Adipose tissue (tissue), 3 donors: ENCODE measurements around the gene C2orf92. TPM values are rescaled to one million over a fixed set of nuclear protein-coding genes. Genes with fewer than 3 reads are reported as not detected.
"Not testable (repeated sequence)": the region's sequence is repeated elsewhere in the genome, so short reads cannot be mapped to it uniquely, and the experiment has no call there.

Source experiments
- H3K27ac ChIP-seq: one replicate; pipeline ENCODE4 v1.5.1; 2013; ENCODE audit warnings: low read depth, low read length
- WGBS, 3 donors: extraction: QIAGEN DNeasy Blood & Tissue Kit; methylation state at CpG; one replicate each; pipeline ENCODE4 v1.1.7; 2013; 5-methylcytosine and 5-hydroxymethylcytosine counted together
- polyA plus RNA-seq, 3 donors: library from polyadenylated mRNA; stranded (reverse); fragments of 200-250 nt; gene quantifications; one replicate each; pipeline ENCODE4 v1.2.3, GENCODE V29; 2013
- donor health status: healthy with polysubstance abuse.
- donor health status: Bipolar disorder and iron deficiency.
- donor health status: healthy.

Gene C2orf92
- polyA plus RNA-seq = 1 to 10 TPM; 3.7 to 9.7 (median 4.3) TPM

DNA sequence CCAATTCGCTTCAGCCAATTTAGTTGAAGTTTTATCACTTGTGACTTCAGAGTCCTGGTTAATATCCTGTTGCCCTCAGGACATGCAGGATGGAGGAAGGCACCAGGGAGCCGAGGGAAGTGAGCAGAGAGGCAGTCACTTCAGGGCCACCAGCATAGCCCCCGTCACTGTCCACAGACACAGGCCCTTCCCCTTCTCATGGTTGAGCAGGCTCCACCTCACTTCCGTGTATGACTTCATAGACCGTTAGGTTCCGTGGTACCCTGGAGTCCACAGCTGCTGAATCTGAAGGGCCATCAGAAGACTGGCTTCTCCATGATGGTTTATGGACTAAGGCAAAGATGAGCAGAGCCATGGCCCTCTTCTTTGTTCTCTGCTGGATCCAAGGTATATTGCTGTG is at the start of gene C2orf92:
Gene C2orf92, plus strand, starts transcription at position 266 of the 400 bp plus-strand sequence. Its CDS starts 76 bp downstream, at position 342.
- WGBS, 3 donors = 89 to 94% (median 90%) methylated on average over 6 of the region's 6 CpGs
- H3K27ac ChIP-seq = no peak within 1 kb of the TSS

DNA sequence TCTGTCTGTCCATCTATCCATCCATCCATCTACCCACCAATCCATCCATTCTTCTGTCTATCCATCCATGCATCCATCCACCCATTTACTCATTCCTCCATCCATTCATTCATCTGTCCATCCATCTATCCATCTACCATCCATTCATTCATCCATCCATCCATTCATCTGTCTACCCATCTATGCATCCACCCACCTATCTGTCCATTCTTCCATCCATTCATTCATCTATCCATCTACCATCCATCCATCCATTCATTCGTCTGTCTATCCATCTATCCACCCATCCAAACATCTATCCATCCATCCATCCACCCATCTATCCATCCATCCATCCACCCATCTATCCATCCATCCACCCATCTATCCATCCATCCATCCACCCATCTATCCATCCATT is 49.0 kb upstream of the C2orf92 start:
- WGBS, 3 donors = 71 to 94% (median 91%) methylated on average over 1 of the region's 1 CpG
- H3K27ac ChIP-seq = not testable (repeated sequence)

DNA sequence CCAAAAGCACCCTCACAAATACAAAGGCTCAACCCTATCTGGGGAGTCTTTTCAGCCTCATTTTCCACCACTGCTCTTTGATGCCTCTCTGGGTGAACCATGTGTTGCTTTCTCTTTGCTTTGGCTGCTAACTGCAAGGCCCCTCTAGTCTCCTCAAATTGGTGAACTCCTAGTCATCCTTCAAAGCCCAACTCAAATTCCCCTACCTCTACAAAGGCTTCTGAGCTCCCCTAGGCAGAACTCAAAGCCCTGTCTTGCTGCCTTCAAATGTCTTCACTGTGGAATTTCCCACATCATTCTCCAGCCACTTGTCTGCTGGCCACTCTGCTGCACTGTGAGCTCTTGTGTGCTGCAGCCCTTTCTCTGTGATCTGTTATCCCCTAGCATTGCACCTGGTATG is 46.5 kb upstream of the C2orf92 start:
- H3K27ac ChIP-seq = not testable (repeated sequence)

DNA sequence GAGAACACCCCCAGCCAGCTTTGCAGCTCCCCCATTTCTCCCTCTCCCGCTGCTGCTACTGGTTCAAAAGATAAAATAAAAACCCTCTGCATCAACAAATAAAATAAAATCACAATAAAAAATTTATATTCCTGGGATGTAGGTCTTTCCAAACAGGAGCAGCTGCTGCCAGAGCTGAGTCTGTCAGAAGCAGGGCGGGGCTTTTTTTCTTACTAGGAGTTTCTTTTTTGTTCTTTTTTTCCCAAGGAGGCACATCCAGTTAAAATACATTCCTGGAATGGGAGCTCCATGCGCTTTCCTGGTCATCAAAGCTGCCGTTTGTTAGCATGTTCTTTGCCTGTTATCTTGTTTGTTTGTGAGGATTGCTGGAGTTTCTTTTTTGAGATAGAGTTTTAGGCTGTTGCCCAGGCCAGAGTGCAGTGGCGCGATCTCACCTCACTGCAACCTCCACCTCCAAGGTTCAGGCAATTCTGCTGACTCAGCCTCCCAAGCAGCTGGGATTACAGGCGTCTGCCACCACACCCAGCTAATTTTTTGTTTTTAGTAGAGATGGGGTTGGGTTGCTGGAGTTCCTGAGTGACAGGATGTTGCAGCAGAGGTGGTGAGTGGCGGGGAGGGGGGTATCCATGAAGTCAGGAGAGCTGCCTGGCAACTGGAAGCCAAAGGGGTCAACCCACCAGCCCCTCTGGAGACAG is 44.0 kb upstream of the C2orf92 start:
- WGBS, 3 donors = 27 to 67% (median 41%) methylated on average over 2 to 4 of the region's 8 CpGs
- H3K27ac ChIP-seq = not testable (repeated sequence)

DNA sequence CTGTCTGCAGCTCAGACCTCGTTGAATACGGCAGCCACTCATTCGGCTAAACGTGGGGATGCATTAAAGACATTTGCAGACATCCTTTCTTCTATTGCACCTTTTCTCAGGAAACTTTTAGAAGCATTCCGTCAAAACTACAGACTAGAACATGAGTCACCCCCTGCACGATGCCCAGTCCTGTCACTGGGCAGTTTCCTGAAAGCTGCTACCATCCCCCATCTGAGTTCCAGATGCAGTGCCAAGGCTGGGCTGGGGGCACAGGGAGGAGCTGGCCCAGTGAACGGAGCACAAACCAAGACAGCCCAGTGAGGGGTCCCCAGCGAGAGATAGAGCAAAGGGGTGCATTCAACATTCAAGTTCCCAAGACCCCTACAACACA is 43.5 kb upstream of the C2orf92 start:
- H3K27ac ChIP-seq = not testable (repeated sequence)
- 69 to 77% (median 70%) methylated on average over 8 of the region's 8 CpGs for WGBS, 3 donors

DNA sequence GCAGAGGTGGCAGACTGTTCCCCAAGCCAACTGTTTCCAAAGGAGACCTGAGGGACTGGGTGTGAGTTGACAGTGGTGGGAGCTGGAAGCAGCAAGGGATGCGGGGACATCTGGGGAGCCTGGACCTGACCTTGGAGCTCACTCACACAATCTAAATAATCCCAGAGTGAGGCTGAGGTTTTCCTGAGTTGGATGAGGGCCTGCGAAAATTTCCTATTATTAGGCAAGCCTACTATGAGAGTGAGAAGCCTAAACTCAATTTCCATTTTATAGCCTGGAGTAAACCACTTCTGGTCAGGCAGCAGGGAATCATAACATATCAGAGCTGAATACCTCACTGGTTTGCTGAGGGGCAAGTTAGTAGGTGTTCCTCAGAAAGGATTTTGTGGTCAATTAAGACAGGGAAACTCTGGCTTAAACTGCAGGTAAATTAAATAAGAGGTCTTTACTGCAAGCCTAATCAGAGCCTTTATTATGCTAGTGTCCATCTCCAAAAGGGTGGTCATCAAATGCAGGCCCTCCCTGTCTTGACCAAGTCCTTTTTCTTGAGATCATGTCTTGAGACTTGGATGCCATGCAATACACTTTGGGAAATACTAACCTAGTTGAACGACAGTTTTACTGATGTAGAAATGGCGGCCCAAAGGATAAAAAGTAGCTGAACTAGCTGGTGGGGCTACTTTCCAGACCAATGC is 25.3 kb upstream of the C2orf92 start:
- 94 to 97% (median 97%) methylated on average over 4 of the region's 4 CpGs for WGBS, 3 donors
- no peak overlapping the region for H3K27ac ChIP-seq

DNA sequence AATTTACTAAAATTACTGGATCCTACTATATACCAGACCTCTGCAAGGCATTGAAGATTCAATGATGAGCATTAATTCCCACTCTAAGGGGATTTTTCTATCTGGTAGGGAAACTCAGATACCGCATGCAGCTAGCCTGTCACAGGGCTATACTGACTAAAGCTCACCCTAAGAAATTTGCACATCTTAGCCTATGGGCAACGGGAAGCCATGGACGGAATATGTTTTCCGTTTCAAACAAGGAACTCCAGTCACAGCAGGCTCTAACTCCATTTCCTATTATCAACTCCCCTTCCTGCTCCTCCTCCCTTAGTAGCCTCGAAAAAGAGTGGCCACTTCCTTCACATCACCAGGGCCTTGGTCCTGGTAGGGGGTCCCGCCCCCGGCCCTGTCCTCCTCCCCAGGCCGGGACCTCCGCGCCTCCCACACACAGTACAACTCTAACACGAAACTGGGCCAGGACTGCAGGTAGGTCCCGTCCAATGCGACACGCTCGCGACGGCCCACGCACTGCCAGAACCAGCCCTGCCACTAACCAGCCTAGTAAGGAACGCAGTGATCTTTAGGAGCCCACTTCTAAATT is 24.3 kb upstream of the C2orf92 start:
- H3K27ac ChIP-seq = peak overlapping the region; percentile 46
- WGBS, 3 donors = 4 to 11% (median 5%) methylated on average over 19 of the region's 19 CpGs

DNA sequence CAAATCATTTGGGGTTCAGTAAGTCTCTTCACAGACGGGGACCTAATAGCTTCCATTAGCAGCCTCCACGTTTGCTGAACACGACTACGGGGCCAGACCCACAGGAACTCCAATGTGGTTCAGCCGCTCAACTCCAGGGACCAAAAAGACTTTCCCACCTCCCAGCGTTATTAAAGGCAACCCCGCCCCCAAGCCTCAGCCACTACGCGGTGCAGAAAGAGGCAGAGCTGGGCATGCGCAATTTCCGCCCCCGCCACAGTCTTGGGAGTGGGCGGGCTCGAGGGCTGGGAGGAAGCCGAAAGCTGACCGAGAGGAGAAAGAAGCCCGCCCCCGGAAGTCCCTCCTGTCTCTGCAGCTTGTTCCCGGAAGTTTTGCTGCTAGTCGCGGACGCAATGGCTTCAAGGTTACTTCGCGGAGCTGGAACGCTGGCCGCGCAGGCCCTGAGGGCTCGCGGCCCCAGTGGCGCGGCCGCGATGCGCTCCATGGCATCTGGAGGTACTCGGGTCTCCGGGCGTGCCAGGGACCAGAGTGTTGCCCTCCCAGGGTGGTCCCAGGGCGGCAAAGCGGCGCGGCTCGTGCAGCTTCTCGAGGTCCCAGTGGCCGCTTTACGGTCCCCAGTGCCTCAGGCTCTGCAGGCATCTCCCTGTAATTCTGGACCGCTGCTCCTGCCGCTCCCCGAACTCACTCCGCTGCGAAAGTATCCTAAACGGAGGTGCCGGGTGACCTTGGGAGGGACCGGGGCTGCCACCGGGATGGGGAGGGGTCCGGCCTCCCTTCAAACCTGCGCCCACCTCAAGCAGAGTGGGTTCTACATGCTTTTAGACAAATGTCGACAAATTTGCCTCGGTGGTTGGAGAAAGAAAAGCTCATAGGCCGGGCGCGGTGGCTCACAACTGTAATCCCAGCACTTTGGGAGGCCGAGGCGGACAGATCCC is 23.6 kb upstream of the C2orf92 start, which contains the start of gene COX5B:
Gene COX5B, plus strand, starts transcription at position 368 of the 935 bp plus-strand sequence. Its CDS starts 25 bp downstream, at position 393.
- peak within 1 kb of the TSS; percentile 89 for H3K27ac ChIP-seq
- 1% methylated on average over 63 of the region's 63 CpGs for WGBS, 3 donors

DNA sequence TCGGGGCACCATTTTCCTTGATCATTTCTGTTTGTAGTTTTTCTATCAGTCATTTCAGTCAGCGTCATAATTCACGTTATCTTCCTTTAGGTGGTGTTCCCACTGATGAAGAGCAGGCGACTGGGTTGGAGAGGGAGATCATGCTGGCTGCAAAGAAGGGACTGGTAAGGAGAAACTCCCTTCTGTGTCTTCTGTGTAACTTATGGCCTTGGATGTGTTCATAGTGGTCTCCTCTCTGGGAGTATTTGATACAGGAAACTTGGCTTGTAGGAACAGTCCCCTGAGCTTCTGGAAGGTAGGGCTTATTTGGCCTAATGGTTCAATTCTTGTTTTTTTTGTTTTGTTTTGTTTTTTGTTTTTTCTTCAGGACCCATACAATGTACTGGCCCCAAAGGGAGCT is 22.5 kb upstream of the C2orf92 start:
- peak overlapping the region; percentile 22 for H3K27ac ChIP-seq
- 81 to 91% (median 90%) methylated on average over 4 of the region's 4 CpGs for WGBS, 3 donors

DNA sequence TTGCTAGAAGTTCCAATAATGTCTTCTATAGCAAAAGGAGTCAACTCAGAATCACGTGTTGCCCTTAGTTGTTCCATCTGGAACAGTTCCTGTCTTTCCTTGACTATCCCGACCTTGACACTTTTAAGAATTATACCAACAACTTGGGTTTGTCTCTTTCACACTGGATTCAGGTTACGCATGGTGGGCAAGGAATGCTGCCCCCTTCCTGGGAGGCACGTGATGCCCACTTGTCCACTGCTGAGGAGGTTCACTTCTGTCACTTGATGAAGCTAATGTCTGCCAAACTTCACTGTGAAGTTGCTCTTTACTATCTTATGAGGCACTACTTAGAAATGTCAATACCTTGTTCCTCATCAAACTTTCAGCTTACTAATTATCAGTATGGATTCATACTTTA is 18.4 kb upstream of the C2orf92 start:
- 80 to 87% (median 83%) methylated on average over 4 of the region's 4 CpGs for WGBS, 3 donors
- H3K27ac ChIP-seq = no peak overlapping the region

DNA sequence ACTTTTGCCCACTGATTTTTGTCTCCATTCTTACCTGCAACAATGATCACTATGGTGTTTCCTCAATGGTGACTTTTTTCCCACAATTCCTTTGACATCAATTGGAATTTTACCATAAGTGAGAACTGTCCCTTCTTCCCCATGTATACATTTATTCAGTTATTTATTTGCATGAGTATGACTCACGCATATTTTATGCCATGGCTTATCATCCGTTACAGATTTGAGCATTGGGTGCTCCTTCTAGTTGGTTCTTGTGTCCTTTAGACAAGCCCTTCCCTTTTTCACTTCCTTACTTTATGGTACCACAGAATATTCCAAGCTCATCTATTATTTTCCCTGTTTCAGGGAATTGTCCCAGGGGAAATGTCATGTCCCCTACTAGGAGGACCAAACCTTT is 16.0 kb upstream of the C2orf92 start:
- no peak overlapping the region for H3K27ac ChIP-seq
- WGBS, 3 donors = 86 to 97% (median 93%) methylated on average over 2 of the region's 2 CpGs

DNA sequence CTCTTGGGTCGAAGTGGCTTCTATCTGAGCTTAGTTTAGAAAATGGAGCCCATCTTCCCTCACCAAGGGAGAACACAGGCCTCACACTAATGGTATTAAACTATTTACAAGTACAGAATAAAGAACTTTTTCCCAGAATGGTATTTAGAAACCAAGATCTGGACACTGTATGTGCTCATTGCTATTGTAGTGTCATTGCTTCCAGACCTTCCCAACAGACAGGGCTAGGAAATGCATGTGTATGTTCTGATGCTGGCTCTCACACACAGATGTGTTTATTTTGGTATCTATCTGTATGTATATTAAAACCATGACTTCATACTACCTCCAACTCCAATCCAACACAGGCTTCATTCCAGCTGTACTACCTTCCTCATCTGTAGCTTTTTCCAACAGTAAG is 15.6 kb upstream of the C2orf92 start:
- H3K27ac ChIP-seq = no peak overlapping the region
- 96 to 100% (median 97%) methylated on average over 1 of the region's 1 CpG for WGBS, 3 donors

DNA sequence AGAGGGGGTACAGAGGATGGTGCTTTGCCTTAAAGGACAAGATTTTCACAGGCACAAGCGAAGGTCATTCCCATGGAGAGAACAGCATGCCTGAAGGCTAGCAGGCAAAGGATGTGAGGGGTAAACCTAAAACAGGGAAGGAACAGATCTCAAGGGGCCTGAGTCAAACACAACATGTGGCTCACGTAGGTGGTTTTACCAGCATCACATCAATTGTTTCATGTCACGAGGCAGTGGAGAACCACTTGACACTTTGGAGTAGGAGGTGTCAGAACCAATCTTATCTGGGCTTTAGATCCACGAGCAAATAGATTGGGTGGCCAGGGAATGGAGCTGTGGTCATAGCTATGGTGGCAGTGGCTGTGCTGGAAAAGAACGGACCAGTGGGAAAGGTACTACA is 15.2 kb upstream of the C2orf92 start:
- WGBS, 3 donors = 92 to 97% (median 92%) methylated on average over 5 of the region's 5 CpGs
- H3K27ac ChIP-seq = no peak overlapping the region

DNA sequence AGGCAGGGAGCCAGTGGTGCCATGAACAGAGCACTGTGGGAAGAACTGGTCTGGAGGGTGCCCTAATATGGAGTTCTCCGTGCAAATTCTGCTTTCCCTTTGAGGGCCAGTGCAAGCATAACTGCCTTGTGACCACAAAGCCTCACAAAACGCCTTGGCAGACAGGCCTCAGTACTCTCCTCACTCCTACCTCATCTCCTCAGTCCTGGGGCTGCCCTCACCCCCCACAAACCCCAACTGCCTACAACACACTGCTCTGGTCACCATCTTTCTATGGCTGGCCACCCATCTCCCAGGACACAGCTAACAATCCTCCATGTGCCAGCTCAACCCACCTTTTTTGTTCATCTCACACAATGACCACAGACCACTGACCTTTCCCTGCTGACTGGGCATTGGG is 14.7 kb upstream of the C2orf92 start:
- WGBS, 3 donors = 96 to 100% (median 96%) methylated on average over 2 of the region's 2 CpGs
- no peak overlapping the region for H3K27ac ChIP-seq

DNA sequence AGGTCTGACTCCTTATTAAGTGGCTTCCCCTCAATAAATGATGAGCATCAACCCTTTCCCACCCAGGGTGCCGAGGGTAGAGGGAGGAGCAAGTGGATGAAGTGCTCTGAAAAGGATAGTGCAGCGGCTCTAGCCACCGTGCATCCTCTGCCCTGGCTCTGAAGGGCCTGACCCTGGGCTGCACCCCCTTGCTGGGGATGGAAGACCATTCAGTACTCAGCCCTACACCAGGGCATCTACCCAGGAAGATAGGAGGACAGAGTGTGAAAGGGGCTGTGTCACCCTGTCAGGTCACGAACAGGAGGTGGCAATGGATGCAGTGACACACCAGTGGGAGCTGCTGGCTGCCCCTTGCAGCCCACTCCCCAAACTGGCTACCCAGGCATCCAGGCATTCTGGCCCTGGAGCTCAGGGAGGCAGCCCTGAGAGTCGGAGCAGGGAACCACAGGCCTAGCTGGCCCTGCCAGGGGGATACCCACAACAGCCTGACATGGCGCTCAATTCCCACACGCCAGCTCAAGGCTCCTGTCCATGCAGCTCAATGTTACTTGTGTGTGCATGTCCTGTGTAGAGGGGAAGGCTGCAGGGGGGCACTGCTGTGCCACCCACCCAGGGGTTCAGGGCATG is 13.3 kb upstream of the C2orf92 start:
- H3K27ac ChIP-seq = no peak overlapping the region
- 95 to 98% (median 96%) methylated on average over 7 of the region's 7 CpGs for WGBS, 3 donors

DNA sequence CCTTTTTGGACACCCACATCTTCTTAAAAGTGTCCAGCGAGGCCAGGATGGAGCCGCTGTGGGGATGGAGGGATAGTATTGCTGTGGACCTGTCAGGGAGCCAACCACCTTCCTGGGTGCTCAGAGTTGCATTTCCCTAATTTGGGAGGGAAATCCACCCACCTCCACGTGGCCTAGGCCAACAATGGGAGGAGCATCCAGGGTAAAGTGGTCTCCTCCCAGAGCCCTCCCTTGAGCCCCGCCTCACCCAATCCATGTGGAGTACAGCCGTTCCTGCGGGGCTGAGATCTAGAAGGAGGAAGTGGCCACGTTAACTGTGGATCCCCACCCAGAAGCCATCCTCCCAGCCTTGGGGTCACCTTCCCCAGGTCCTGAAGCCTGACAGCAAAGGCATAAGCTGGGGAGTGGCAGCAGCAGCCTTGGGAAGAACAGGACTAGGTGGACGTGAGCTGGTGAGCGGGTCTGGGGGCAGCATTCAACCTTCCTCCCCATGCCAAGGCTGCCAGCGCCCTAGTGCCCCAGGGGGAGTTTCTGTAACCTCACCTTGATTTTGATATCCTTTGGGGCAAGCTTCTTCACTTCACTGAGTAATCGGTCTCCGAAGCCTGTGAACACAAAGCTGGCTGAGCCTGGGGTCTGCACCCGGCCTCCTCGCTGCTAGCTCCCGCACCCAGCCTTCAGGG is 12.5 kb upstream of the C2orf92 start:
- H3K27ac ChIP-seq = no peak overlapping the region
- WGBS, 3 donors = 84 to 89% (median 86%) methylated on average over 15 of the region's 15 CpGs

DNA sequence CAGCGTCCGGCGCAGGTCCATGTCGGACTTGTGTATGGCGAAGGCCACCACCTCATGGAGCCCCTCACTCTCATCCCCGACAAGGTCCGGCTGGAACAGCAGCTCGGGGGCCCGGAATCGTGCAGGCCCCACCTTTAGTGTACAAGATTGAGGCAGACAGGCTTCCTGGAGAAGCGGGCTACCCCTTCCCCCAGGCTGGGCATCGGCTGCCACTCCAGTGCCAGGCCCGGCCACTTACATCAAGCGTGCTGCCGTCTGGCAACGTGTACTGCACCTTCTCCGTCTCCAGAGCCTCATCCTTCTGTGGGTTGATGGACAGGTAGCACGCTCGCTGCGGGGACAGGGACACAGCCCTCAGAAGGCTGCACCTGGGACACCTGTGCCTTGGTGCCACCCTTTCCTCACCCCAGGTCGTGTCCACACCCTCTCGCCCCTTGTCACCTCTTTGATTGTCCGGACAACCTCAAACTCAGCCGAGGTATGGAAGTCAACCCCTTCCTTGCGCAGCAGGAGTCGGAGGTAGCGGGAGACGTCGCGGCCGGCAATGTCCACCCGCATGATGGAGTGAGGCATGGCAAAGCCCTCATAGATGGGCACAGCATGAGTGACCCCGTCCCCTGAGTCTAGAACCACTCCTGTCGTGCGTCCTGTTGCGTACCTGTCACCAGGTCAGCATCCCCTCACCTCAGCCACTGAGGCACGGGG is 11.4 kb upstream of the C2orf92 start:
- H3K27ac ChIP-seq = no peak overlapping the region
- 93 to 94% (median 94%) methylated on average over 36 to 37 of the region's 37 CpGs for WGBS, 3 donors
